ENCODE data around the gene ITPR1.

DNA sequence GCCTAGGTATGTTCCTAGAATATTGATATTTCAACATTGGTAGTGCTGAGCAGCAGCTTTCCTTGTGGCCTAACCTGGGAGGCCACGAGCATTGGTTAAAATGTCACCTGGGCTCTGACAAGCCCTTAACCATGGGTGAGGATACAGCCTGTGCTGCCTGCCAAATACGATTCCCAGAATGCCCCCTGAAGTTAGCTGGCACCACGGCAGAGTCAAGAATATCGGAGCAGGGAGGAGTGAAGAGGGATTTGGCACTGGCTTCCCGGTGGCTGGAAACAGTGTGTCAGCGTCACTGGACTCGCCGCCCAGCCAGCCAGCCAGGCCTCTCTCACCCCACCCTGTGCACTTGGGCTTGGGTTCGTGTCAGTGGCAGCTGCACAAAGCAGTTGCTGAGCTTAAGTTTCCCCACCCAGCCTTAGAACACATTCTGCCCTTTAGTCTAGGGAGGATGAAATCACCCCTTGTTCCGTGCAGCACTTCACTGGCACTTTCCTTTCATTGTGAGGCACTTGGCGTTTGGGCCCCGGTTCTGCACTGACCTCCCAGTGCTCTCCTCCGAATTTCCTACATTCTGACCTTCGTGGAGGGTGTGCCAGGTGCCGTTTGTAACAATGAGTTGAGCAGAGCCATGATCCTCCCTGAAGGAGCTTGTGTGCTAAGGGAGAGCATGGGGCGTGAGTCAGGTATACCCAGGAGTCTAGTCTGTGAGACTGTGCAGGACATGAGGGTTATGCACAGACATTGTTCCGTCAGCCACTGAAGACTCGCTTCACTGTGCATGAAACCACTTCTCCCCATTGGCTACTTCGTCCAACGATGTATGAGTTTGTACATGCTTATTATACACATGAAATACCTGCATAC, 333.3 kb downstream of the ITPR1 start:
- TF ChIP-seq POLR2AphosphoS5 (IDR thresholded peaks at IDR 0.05; ENCODE audit: borderline replicate concordance, low read depth, low read length): no peak
- no peak for TF ChIP-seq EZH2 (IDR thresholded peaks at IDR 0.05)
- TF ChIP-seq FOXP2 (optimal IDR thresholded peaks at IDR 0.05; ENCODE audit: control extremely low read depth, extremely low read length, insufficient read depth): no peak

Measured in SK-N-MC (cell line).